Prostate gland (tissue), 2 donors: ENCODE results near the gene ABCE1. TPM values are rescaled to one million over a fixed set of nuclear protein-coding genes. Genes with fewer than 3 reads are reported as not detected.
A peak's percentile ranks its signal among the peaks of the same experiment; 100 is the strongest.

ENCODE experiments used
- DNase-seq: peaks from one replicate; pipeline ENCODE4 v3.0.0-alpha.2; 2019; ENCODE audit warnings: low spot score
- H3K27ac ChIP-seq, 2 donors: fragments of 200-600 bp; sonication (generic); 2 replicates each; pipeline ENCODE4 v1.5.1; 2017 to 2019
- H3K27me3 ChIP-seq: fragments of 200-600 bp; sonication (generic); replicated peaks from 2 replicates; pipeline ENCODE4 v1.5.1; 2019; ENCODE audit not compliant: insufficient read depth
- H3K36me3 ChIP-seq, 2 donors: fragments of 200-600 bp; sonication (generic); 1 replicate in 1 of 2; 2 replicates in 1 of 2; pipeline versions ENCODE4 v1.5.1 to v1.8.1; 2017 to 2019
- H3K4me1 ChIP-seq: fragments of 200-600 bp; sonication (generic); replicated peaks from 2 replicates; pipeline ENCODE4 v1.5.1; 2019
- H3K4me3 ChIP-seq, 2 donors: fragments of 200-600 bp; sonication (generic); 2 replicates each; pipeline ENCODE4 v1.5.1; 2017 to 2019
- H3K9me3 ChIP-seq: fragments of 200-600 bp; sonication (generic); 2 replicates; pipeline ENCODE4 v1.5.1; 2017
- CTCF ChIP-seq, 4 experiments: fragments of 200-600 bp in 2 of 4; fragments of 450-650 bp in 2 of 4; sonication (generic) in 2 of 4; IDR thresholded peaks; 1 replicate in 3 of 4; 2 replicates in 1 of 4; pipeline ENCODE4 v1.5.1; 2016 to 2019; ENCODE audit warnings: antibody characterized with exemption in 4 of 4, mild to moderate bottlenecking in 2 of 4, moderate library complexity in 2 of 4
- POLR2A ChIP-seq: fragments of 450-650 bp; IDR thresholded peaks from one replicate; pipeline ENCODE4 v1.6.1; 2016; ENCODE audit warnings: antibody characterized with exemption, mild to moderate bottlenecking
- POLR2AphosphoS5 ChIP-seq: sonication (generic); formaldehyde crosslinking; IDR thresholded peaks from one replicate; pipeline ENCODE4 v1.6.1; 2017; ENCODE audit warnings: antibody characterized with exemption
- WGBS: methylation state at CpG from one replicate; pipeline ENCODE4 v1.1.5; 2018; 5-methylcytosine and 5-hydroxymethylcytosine counted together
- intact Hi-C: fragments of 100-400 bp; cut with DNase I; formaldehyde crosslinking; loops from one replicate; pipeline ENCODE4 v1.14.2; 2022
- total RNA-seq, 2 donors: library from RNA; depleted of rRNA; stranded (reverse); fragments of >200 nt; gene quantifications; one replicate each; pipeline ENCODE4 v1.1.0, GENCODE V29; 2016

Gene ABCE1
- total RNA-seq, 2 donors from 2014 or later = 41.1 to 61.0 TPM

GRCh38 chr4:145170223-145170622, 72.1 kb downstream of the ABCE1 start:
- H3K4me1 ChIP-seq = no peaks in the 10 kb centered on the region
- H3K36me3 ChIP-seq = no peaks in the 10 kb centered on the region
- H3K4me3 ChIP-seq = no peak overlapping the region
- intact Hi-C loops = loop anchor here (10.0 kb wide), 1 partner anchor 765 kb away; the partner anchor contains the start of gene ZNF827
- H3K27ac ChIP-seq = no peak overlapping the region
- TF ChIP-seq CTCF (IDR thresholded peaks at IDR 0.05) = no peak
- TF ChIP-seq POLR2AphosphoS5 = no peak
- TF ChIP-seq POLR2A = no peak
- WGBS = 100% methylated on average over 1 of the region's 1 CpG
- DNase-seq = no peak
- no peaks in the 10 kb centered on the region for H3K27me3 ChIP-seq
- H3K9me3 ChIP-seq = no peaks in the 10 kb centered on the region

- Histone ChIP-seq H3K4me3 (no peak overlapping the region), H3K36me3 (no peaks in the 10 kb centered on the region), H3K4me1 (no peaks in the 10 kb centered on the region), H3K27ac (no peak overlapping the region), H3K27me3 (no peaks in the 10 kb centered on the region), H3K9me3 (no peaks in the 10 kb centered on the region)
- 88% methylated on average over 1 of the region's 1 CpG for WGBS
- no peak for DNase-seq
- intact Hi-C loops = loop anchor here (10.0 kb wide), 1 partner anchor 763 kb away; the partner anchor contains the start of gene ZNF827
- TF ChIP-seq POLR2AphosphoS5 (no peak), CTCF (IDR thresholded peaks at IDR 0.05) (no peak), POLR2A (no peak)
Observed at GRCh38 chr4:145171911-145172310, 73.8 kb downstream of the ABCE1 start.

GRCh38 chr4:145176641-145177432, 78.7 kb downstream of the ABCE1 start:
- peak overlapping the region in 1 of 2 donors; percentile 95 for H3K27ac ChIP-seq
- WGBS = 64% methylated on average over 9 of the region's 9 CpGs
- no peaks in the 10 kb centered on the region for H3K4me1 ChIP-seq
- no peaks in the 10 kb centered on the region for H3K27me3 ChIP-seq
- H3K36me3 ChIP-seq = no peaks in the 10 kb centered on the region
- intact Hi-C loops = loop anchor here (5.0 to 10.0 kb wide), 2 partner anchors 305 to 758 kb away; partner anchors contain the start of genes SMAD1 and ZNF827
- H3K9me3 ChIP-seq = no peaks in the 10 kb centered on the region
- H3K4me3 ChIP-seq = no peak overlapping the region
- TF ChIP-seq POLR2A = no peak
- TF ChIP-seq POLR2AphosphoS5 = no peak
- no peak for TF ChIP-seq CTCF (IDR thresholded peaks at IDR 0.05)
- no peak for DNase-seq

GRCh38 chr4:145177511-145177905, 79.4 kb downstream of the ABCE1 start:
- Histone ChIP-seq H3K27ac (peak overlapping the region; percentile 95 to 96), H3K9me3 (no peaks in the 10 kb centered on the region), H3K27me3 (no peaks in the 10 kb centered on the region), H3K36me3 (no peaks in the 10 kb centered on the region), H3K4me1 (no peaks in the 10 kb centered on the region), H3K4me3 (no peak overlapping the region)
- no peak for DNase-seq
- TF ChIP-seq POLR2AphosphoS5 (no peak), POLR2A (no peak), CTCF (IDR thresholded peaks at IDR 0.05) (no peak)
- WGBS = 7% methylated on average over 4 of the region's 4 CpGs
- intact Hi-C loops = loop anchor here (5.0 to 10.0 kb wide), 2 partner anchors 305 to 757 kb away; partner anchors contain the start of genes SMAD1 and ZNF827
